Right lobe of liver (tissue), 4 donors: ENCODE data around the gene MRC2.

Source experiments
- CTCF ChIP-seq, 4 donors: fragments of 200-600 bp in 3 of 4; fragments of 450-650 bp in 1 of 4; IDR thresholded peaks; one replicate each; pipeline versions ENCODE4 v1.5.1 to v1.8.0; 2016 to 2022; ENCODE audit warnings: antibody characterized with exemption in 4 of 4, mild to moderate bottlenecking in 2 of 4
- POLR2A ChIP-seq: fragments of 450-650 bp; IDR thresholded peaks from one replicate; pipeline ENCODE4 v1.6.1; 2017; ENCODE audit warnings: antibody characterized with exemption, mild to moderate bottlenecking
- donor health status: DM: no; HTN: no; CAD: no.
- donor health status: DM: no; HTN: no; CAD: no.
- donor health status: DM: no; HTN: yes; CAD: no.

GRCh38 chr17:62717589-62717855 lies 90.1 kb downstream of the MRC2 start:
- TF ChIP-seq CTCF (IDR thresholded peaks at IDR 0.05) (no peak), POLR2A (no peak)
